SK-N-MC (cell line): ENCODE results near the gene TMEM131.

ENCODE experiments used
- EZH2 ChIP-seq: fragments of 200-600 bp; sonication (generic); IDR thresholded peaks from one replicate; pipeline ENCODE4 v1.6.1; 2017; ENCODE audit warnings: antibody characterized with exemption
- FOXP2 ChIP-seq: optimal IDR thresholded peaks from 2 replicates; pipeline ENCODE3; 2011; ENCODE audit warnings: mild to moderate bottlenecking, moderate library complexity; ENCODE audit not compliant: insufficient read depth; ENCODE audit errors: extremely low read length, control extremely low read depth
- POLR2AphosphoS5 ChIP-seq: IDR thresholded peaks from 2 replicates; pipeline ENCODE4 v1.6.1; 2012; ENCODE audit warnings: mild to moderate bottlenecking, low read depth, low read length, borderline replicate concordance

DNA sequence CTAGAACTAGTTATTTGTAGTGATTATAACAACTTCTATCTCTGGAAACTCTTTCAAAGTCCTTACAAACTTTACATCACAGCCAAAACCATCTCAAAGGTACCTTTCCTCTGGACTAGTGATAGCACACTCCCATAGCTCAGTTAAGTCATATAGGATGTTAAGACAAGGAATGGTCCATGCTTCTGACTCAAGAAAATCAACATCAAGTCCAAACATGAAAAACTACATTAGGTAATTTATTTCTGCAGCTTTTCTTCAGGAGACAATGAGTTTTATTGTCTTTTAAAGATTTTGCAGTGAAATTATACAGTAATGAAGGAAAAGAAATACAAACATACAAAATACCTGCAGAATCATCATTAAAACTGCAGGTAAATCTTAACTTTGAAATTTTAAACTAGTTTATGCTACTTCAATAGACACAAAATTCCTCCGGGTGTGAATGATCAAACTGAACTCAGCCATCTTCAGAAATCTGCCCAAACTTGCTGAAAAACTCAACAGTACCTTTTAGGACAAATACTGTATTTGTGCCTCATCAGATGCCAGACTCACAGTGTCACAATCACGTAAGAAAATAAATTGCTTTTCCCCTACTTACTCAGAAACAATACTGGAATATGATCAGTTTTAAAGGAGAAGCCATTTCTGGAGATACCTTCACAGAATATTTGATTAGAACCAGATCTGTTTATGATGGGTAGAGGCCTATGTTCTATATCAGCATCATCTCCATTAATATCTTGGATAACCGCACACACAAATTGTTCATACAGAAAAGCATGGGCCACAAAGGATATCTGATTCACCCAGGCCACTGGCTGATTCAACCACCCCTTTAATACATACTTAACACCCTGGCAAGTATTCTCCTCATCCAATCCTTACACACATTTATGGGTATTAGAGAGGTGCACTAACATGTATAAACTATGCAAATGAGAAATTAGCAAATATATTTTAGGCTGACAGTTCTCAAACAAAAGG, 2.6 kb downstream of the TMEM131 start:
- TF ChIP-seq EZH2 (no peak), POLR2AphosphoS5 (no peak), FOXP2 (no peak)
